ENCODE data around the gene LDAF1. TPM values are rescaled to one million over a fixed set of nuclear protein-coding genes. Genes with fewer than 3 reads are reported as not detected.

The LDAF1 gene
- total and polyA plus RNA-seq, 4 donors = 1.2 to 2.4 (median 1.7) TPM

GRCh38 chr16:21197112-21197511 is 38.6 kb downstream of the LDAF1 start:
- Histone ChIP-seq H3K27me3 (ENCODE audit: control insufficient read depth in 4 of 4, insufficient read depth in 4 of 4, low read length in 3 of 4) (no peaks in the 10 kb centered on the region), H3K9me3 (ENCODE audit: control insufficient read depth in 4 of 4, low read length in 3 of 4) (no peaks in the 10 kb centered on the region), H3K4me1 (ENCODE audit: control insufficient read depth in 4 of 4, insufficient read depth in 4 of 4, low read length in 3 of 4) (no peaks in the 10 kb centered on the region), H3K4me3 (ENCODE audit: low read depth in 1 of 3, low read length in 3 of 3) (no peak overlapping the region), H3K27ac (ENCODE audit: low read depth in 1 of 2, low read length in 2 of 2) (no peak overlapping the region), H3K9ac (ENCODE audit: low read depth in 1 of 2, low read length in 2 of 2) (no peak overlapping the region), H3K36me3 (ENCODE audit: control insufficient read depth in 4 of 4, insufficient read depth in 3 of 4, low read depth in 1 of 4, low read length in 3 of 4) (no peaks in the 10 kb centered on the region)
- DNase-seq (ENCODE audit: low spot score) = no peak
- no peak for TF ChIP-seq REST (IDR thresholded peaks at IDR 0.05)
- TF ChIP-seq FOXA1 (IDR thresholded peaks at IDR 0.05) = no peak
- TF ChIP-seq RAD21 (IDR thresholded peaks at IDR 0.05) = no peak
- no peak for TF ChIP-seq EGR1 (IDR thresholded peaks at IDR 0.05; ENCODE audit: low read depth in 2 of 2)
- TF ChIP-seq RXRA (IDR thresholded peaks at IDR 0.05) = no peak
- no peak for TF ChIP-seq HNF4G (IDR thresholded peaks at IDR 0.05)
- no peak for TF ChIP-seq GABPA (IDR thresholded peaks at IDR 0.05 in 1 of 2, conservative IDR thresholded peaks at IDR 0.05 in 1 of 2)
- no peak for TF ChIP-seq HNF4A (conservative IDR thresholded peaks at IDR 0.05)
- TF ChIP-seq FOXA2 (IDR thresholded peaks at IDR 0.05) = no peak
- no peak for TF ChIP-seq ATF3 (IDR thresholded peaks at IDR 0.05)
- TF ChIP-seq JUND (IDR thresholded peaks at IDR 0.05) = no peak
- TF ChIP-seq NR2F2 (IDR thresholded peaks at IDR 0.05) = no peak
- TF ChIP-seq ZBTB33 (IDR thresholded peaks at IDR 0.05) = no peak
- TF ChIP-seq YY1 (IDR thresholded peaks at IDR 0.05) = no peak
- TF ChIP-seq CTCF (IDR thresholded peaks at IDR 0.05; ENCODE audit: low read depth, low read length, missing input control) = no peak
- no peak for TF ChIP-seq SP1 (IDR thresholded peaks at IDR 0.05)
- TF ChIP-seq MAX (IDR thresholded peaks at IDR 0.05) = no peak
- TF ChIP-seq TAF1 (conservative IDR thresholded peaks at IDR 0.05) = no peak
- WGBS = 85% methylated on average over 1 of the region's 1 CpG

All from liver (tissue), 9 donors.